Lung (tissue), 12 donors: ENCODE data around the gene RIPOR1. TPM values are rescaled to one million over a fixed set of nuclear protein-coding genes. Genes with fewer than 3 reads are reported as not detected.
A peak's percentile ranks its signal among the peaks of the same experiment; 100 is the strongest.

Experiments
- ATAC-seq: fragments of 200-7000 bp; cut with Tn5 transposase; one replicate; pipeline ENCODE4 v1.9.1; 2020; ENCODE audit warnings: moderate number of reproducible peaks; ENCODE audit not compliant: insufficient read depth, low FRiP score
- DNase-seq, 3 donors: peaks; one replicate each; pipeline ENCODE4 v3.0.0-alpha.2; 2013 to 2017
- H3K27ac ChIP-seq, 2 donors: one replicate each; pipeline ENCODE4 v1.5.1; 2013; ENCODE audit warnings: mild to moderate bottlenecking in 2 of 2, moderate library complexity in 2 of 2, control low read depth in 1 of 2, inconsistent platforms in 1 of 2, low read depth in 1 of 2, low read length in 1 of 2
- H3K27me3 ChIP-seq, 3 donors: one replicate each; pipeline ENCODE4 v1.5.1; 2013; ENCODE audit warnings: low read length in 2 of 3; ENCODE audit not compliant: control insufficient read depth in 3 of 3, insufficient read depth in 3 of 3
- H3K36me3 ChIP-seq, 4 donors: one replicate each; pipeline ENCODE4 v1.5.1; 2013; ENCODE audit warnings: low read length in 4 of 4, mild to moderate bottlenecking in 1 of 4, moderate library complexity in 1 of 4; ENCODE audit not compliant: control insufficient read depth in 4 of 4, insufficient read depth in 4 of 4
- H3K4me1 ChIP-seq, 5 donors: one replicate each; pipeline ENCODE4 v1.5.1; 2013; ENCODE audit warnings: low read length in 5 of 5, mild to moderate bottlenecking in 2 of 5, moderate library complexity in 1 of 5; ENCODE audit not compliant: control insufficient read depth in 5 of 5, insufficient read depth in 5 of 5
- H3K4me3 ChIP-seq: one replicate; pipeline ENCODE4 v1.5.1; 2013; ENCODE audit warnings: mild to moderate bottlenecking, control low read depth, moderate library complexity
- H3K9ac ChIP-seq, 2 donors: one replicate each; pipeline ENCODE4 v1.5.1; 2013; ENCODE audit warnings: low read length in 2 of 2, control low read depth in 1 of 2; ENCODE audit not compliant: insufficient read depth in 1 of 2
- H3K9me3 ChIP-seq, 4 donors: one replicate each; pipeline ENCODE4 v1.5.1; 2013; ENCODE audit warnings: low read length in 3 of 4, mild to moderate bottlenecking in 1 of 4, moderate library complexity in 1 of 4; ENCODE audit not compliant: control insufficient read depth in 4 of 4, insufficient read depth in 3 of 4
- WGBS, 2 donors: extraction: QIAGEN DNeasy Blood & Tissue Kit; methylation state at CpG; one replicate each; pipeline ENCODE4 v1.1.7; 2013; 5-methylcytosine and 5-hydroxymethylcytosine counted together
- polyA plus RNA-seq, 2 donors: library from polyadenylated mRNA; stranded (reverse); fragments of 200-250 nt; gene quantifications; one replicate each; pipeline ENCODE4 v1.2.1, GENCODE V29; 2013
- total RNA-seq, 2 donors: library from RNA; depleted of rRNA in 1 of 2; stranded (reverse); fragments of >200 nt in 1 of 2; gene quantifications; one replicate each; pipeline ENCODE4 v1.2.1, GENCODE V29; 2014 to 2021
- TF ChIP-seq, protein P1 (sequence below): IDR thresholded peaks from 2 replicates; pipeline ENCODE4 v1.5.1; 2012; ENCODE audit warnings: mild to moderate bottlenecking; ENCODE audit errors: control extremely low read depth, extremely low read depth
- donor health status: control.
- donor health status: control.
- donor health status: Bipolar disorder and iron deficiency.
- donor health status: healthy.
- donor health status: DM: yes; HTN: yes; CAD: no.

Gene RIPOR1
- total and polyA plus RNA-seq, 4 donors, result 44.1 to 122 (median 70.4) TPM

DNA sequence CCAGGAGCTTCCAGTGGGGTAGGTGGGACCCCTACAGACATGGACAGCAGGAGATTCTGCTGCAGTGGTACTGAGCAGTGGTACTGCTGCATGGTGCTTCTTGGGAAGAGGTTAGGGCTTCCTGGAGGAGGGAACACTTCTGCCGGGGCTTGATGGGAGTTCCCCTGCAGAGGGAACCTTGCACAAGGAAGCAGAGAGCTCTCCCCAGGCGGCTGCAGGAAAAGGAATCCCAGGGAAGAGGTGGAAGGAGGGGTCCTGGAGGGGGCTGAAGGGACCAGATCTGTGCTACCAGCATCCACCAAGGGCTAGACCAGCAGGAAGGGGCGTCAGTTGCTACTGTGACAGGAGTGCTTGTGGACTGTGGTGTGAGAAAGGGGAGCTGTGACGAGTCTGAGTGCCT, 10.6 kb downstream of the RIPOR1 start:
- H3K4me1 ChIP-seq, result peaks cover 0 to 22% (median 4%) of the 10 kb centered on the region in 5 donors
- DNase-seq, result no peak

DNA sequence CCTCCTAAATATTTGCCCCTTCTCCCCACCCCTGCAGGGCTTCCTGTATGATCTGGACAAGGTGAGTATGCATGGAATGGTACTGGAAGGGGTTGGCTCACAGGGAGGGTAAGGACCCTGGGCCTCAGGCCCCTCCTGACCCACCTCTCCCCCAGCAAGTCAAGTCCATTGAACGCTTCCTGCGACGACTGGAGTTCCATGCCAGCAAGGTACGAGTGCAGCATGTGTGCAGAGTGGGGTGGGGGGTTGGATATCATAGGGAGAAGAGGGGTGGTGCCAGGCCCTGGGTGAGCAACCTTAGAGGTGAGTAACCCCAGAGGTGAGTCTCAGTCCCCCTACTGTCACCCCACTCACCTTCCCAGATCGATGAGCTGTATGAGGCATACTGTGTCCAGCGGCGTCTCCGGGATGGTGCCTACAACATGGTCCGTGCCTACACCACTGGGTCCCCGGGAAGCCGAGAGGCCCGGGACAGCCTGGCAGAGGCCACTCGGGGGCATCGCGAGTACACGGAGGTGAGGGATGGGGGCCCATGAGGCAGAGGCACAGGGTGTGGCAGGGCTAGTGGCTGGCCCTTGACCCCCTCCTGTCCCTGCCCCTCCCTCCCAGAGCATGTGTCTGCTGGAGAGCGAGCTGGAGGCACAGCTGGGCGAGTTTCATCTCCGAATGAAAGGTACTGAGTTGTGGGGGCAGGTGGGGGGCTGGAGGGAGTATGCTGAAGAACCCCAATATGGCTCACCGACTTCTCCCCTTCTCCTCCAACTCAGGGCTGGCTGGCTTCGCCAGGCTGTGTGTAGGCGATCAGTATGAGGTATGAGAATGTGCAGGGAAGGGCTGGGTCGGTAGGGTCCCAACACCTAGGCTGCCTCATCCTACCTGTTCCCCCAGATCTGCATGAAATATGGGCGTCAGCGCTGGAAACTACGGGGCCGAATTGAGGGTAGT, 11.3 kb downstream of the RIPOR1 start:
- Histone ChIP-seq H3K36me3 (peaks cover 0 to 55% (median 33%) of the 10 kb centered on the region in 4 donors), H3K4me1 (peaks cover 0 to 23% (median 4%) of the 10 kb centered on the region in 5 donors), H3K9me3 (no peaks in the 10 kb centered on the region), H3K27me3 (no peaks in the 10 kb centered on the region), H3K9ac (no peak overlapping the region), H3K4me3 (no peak overlapping the region), H3K27ac (no peak overlapping the region)
- DNase-seq, result no peak
- 82 to 87% methylated on average over 27 of the region's 27 CpGs for WGBS, 2 donors
- TF ChIP-seq, protein P1, sequence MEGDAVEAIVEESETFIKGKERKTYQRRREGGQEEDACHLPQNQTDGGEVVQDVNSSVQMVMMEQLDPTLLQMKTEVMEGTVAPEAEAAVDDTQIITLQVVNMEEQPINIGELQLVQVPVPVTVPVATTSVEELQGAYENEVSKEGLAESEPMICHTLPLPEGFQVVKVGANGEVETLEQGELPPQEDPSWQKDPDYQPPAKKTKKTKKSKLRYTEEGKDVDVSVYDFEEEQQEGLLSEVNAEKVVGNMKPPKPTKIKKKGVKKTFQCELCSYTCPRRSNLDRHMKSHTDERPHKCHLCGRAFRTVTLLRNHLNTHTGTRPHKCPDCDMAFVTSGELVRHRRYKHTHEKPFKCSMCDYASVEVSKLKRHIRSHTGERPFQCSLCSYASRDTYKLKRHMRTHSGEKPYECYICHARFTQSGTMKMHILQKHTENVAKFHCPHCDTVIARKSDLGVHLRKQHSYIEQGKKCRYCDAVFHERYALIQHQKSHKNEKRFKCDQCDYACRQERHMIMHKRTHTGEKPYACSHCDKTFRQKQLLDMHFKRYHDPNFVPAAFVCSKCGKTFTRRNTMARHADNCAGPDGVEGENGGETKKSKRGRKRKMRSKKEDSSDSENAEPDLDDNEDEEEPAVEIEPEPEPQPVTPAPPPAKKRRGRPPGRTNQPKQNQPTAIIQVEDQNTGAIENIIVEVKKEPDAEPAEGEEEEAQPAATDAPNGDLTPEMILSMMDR, result no peak
- ATAC-seq, result no peak

More for the DNA sequence above, 10.6 kb downstream of the RIPOR1 start:
- peaks cover 0 to 49% (median 29%) of the 10 kb centered on the region in 4 donors for H3K36me3 ChIP-seq
- TF ChIP-seq, protein P1, result no peak
- H3K9me3 ChIP-seq, result no peaks in the 10 kb centered on the region
- no peaks in the 10 kb centered on the region for H3K27me3 ChIP-seq
- no peak overlapping the region for H3K27ac ChIP-seq
- no peak for ATAC-seq
- H3K4me3 ChIP-seq, result no peak overlapping the region
- 46 to 49% methylated on average over 4 of the region's 4 CpGs for WGBS, 2 donors
- H3K9ac ChIP-seq, result no peak overlapping the region

GRCh38 chr16:67540756-67541155, 12.1 kb downstream of the RIPOR1 start:
- Histone ChIP-seq H3K9me3 (no peaks in the 10 kb centered on the region), H3K36me3 (peaks cover 0 to 61% (median 36%) of the 10 kb centered on the region in 4 donors), H3K4me3 (no peak overlapping the region), H3K27me3 (no peaks in the 10 kb centered on the region), H3K4me1 (peaks cover 0 to 23% (median 4%) of the 10 kb centered on the region in 5 donors), H3K9ac (no peak overlapping the region), H3K27ac (no peak overlapping the region)
- ATAC-seq, result no peak
- WGBS, 2 donors, result 100% methylated on average over 1 of the region's 1 CpG
- TF ChIP-seq, protein P1, result no peak
- DNase-seq, result peak in 1 of 3 donors; percentile 26
